CD4-positive, alpha-beta T cell treated with Interleukin-17A for 4 hours (primary cell): ENCODE data around the gene PIK3R3.

Source experiments
- DNase-seq: peaks from one replicate; pipeline ENCODE4 v3.0.0-alpha.2; 2020; ENCODE audit warnings: mixed read lengths

The PIK3R3 gene

DNA sequence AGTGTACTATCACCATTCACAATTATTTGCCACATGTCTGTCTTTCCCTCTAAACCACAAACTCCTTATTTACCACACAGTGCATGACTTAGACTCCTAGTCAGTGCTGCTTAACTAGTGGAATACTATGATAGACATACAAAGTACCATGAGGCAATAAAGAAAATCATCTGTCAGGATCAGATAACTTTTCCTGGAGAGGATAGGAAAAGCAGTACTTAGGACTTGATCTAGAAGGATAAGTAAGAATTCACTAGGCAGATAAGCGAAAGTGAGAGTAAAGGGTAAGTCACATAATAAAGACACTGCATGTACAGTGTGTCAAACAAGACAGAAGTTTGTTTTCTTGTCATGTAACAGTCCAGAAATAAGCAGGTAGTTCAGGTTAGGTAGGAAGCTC is 21.3 kb upstream of the PIK3R3 start:
- no peak for DNase-seq

GRCh38 chr1:46153228-46153627 is 20.8 kb upstream of the PIK3R3 start:
- no peak for DNase-seq

- no peak for DNase-seq
Observed at GRCh38 chr1:46152016-46152415, 19.6 kb upstream of the PIK3R3 start.

DNA sequence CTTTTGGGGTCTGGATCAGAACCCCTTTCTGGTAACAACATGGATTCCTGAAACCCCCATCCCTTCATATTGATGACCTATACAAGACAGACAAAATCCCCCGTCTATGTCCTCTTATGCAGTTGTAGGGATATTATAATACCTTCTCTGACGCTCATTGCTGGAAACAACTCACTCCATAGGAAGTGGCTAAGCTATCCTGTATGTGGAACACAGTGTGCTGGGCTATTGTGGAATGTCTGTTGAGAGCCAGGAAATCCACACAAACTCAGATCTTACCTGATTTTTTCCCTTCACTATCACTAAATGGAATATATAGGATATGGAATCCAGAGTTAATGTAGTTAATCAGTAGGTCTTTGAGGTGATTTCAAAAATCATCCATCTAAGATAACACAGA is 17.7 kb upstream of the PIK3R3 start:
- no peak for DNase-seq

DNA sequence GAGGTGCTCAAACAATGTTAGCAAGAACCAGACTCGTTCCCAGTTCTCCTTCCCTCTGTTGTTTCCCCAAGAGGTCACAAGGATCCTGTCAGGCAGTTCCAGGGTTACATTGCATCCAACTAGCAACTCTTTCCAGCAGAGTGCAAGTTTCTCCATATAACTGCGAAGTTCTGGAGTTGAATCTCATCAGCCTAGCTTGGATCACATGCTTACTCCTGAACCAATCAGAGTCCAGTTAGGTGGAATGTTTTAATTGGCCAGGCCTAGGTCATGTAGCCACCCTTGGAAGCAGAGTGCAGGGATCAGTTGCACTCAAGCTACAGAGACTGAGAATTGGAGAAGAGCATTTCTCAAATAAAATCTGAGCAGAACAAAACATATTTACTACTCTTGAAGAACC is 15.9 kb upstream of the PIK3R3 start:
- DNase-seq = no peak

- no peak for DNase-seq
Observed at GRCh38 chr1:46137916-46138315, 5.5 kb upstream of the PIK3R3 start.

- DNase-seq = no peak
Observed at GRCh38 chr1:46136711-46137110, 4.3 kb upstream of the PIK3R3 start.

- DNase-seq = no peak
Observed at GRCh38 chr1:46134660-46135331, 2.4 kb upstream of the PIK3R3 start.

GRCh38 chr1:46133781-46134350 is 1.4 kb upstream of the PIK3R3 start:
- no peak for DNase-seq

DNA sequence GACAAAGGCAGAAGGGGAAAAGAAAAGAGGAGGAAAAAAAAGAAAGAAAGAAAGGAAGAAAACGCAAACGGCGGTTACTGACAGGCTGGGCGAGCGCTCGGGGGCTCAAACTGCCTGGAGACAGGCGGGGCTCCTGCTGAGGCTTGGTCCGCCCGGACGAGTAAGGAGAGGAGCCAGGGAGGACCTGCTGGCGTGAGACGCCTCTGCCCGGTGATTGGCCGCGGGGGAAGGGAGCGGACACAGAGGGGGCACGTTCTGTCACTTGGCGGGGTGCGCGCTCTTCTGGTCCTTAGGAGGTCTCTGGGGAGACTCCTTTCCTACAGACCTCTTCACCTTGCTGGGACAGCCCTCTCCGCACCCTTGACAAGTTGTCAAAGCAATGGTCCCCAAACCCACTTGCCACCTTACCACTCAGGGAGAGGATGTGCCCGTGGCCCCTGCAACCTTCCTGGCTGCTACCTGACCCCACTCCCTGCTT is 791 bp upstream of the PIK3R3 start:
- no peak for DNase-seq

DNA sequence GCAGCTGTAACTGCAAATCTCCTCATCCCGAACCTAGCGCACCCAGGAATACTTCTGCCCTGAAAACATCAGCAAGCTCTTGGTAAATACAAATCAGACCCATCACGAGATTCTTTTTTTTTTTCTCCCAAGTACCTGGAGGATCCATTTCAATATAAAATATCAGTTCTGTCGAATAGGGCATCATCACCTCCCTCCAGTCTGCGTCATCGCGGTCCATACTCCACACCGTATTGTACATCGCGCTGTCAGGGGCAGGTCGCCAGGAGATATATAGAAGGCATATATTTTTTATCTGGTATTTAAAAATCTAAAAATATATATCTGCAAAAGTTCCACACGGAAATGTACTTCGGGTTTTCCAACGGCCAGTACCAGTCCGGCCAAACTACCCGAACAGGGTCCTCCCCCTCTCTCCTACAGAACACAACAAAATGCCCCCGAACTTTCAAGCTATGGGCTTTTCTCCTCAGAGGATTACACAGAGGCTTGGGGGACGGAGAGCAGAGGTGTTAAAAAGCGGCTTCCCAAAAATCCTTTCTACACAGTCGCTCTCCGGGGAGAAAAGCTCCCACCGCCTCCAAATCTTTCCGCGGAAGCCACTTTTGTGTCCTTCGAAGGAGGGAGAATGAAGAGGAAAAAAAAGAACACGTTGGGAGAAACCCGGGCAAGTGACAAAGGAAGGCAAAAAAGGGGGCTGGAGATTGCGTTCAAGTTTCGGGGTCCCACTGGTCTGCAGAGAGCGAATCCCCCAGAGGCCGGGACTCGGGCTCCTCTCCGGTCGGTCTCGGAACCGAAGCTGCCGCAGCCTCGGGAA is 509 bp downstream of the PIK3R3 start:
- DNase-seq = peak; percentile 36

DNA sequence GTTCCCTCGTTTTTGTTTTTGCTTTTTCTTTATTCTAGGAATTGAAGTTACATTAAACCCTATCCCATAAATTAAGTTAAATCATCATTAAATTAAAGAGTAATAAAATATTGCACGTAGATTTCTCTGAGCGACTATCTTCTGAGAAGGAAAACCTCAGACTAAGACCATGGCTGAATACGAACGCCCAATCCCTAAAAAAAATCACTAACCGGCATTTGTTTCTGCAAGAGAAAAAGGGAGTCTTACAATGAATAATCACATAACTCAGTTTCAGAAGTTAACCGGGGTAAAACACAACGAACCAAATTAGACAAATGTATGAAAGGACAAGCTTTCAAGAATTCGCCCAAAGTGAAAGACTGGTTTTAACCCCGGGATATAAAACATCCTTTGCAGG is 1.3 kb downstream of the PIK3R3 start:
- DNase-seq = no peak

DNA sequence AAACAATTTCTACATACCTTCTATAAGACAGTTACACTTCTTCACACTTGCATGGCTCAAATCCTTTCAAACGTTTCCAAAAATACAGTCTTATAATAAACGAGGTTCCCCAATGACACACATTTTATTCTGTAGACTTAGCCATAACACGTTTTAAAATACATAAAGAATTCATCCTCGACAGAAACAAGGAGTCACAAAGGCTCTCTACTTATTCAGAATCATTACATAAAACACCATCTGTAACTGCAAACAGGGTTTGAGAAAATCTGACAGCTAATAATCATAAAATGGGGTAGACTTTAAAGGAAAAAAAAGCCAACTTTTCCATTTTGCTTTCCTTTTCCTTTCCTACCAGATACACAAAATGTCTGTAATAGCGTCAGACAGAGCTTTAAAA is 1.8 kb downstream of the PIK3R3 start:
- DNase-seq = no peak

- DNase-seq = no peak
Observed at GRCh38 chr1:46130121-46130520, 2.3 kb downstream of the PIK3R3 start.

DNA sequence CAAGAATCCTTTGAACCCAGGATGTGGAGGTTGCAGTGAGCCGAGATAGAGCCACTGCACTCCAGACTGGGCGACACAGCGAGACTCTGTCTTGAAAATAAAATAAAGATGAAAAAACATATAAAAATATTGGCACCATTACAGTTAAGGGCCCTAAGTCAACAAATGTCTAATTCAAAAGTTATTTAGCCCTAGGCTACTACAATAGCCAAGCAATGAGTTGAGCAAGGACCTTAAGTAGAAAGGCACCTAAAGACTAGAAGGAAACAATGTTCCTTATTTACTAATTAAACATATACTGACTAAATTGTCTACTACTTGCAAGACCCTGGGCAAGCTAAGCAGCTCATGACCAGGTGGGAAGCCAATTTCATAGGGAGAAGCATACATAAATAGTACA is 4.1 kb downstream of the PIK3R3 start:
- no peak for DNase-seq

DNA sequence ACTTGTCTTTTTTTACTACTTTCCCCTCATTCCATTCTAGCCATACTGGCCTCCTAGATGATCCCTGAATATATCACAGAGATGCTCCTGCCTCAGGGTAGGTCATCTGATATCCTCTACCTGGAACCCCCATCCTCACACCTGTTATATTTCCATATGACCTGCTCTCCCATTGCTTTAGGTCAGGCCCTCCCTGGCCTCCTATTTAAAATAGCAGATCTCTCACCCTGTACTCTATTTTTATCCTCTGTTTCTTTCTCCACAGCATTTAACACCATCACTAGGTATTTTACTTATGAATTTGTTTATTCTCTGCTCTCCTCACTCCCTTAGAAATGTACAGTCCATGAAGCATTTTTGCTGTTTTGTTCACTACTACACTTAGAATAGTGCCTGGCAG is 13.6 kb downstream of the PIK3R3 start:
- no peak for DNase-seq

GRCh38 chr1:46117810-46118494 is 14.5 kb downstream of the PIK3R3 start:
- no peak for DNase-seq

DNA sequence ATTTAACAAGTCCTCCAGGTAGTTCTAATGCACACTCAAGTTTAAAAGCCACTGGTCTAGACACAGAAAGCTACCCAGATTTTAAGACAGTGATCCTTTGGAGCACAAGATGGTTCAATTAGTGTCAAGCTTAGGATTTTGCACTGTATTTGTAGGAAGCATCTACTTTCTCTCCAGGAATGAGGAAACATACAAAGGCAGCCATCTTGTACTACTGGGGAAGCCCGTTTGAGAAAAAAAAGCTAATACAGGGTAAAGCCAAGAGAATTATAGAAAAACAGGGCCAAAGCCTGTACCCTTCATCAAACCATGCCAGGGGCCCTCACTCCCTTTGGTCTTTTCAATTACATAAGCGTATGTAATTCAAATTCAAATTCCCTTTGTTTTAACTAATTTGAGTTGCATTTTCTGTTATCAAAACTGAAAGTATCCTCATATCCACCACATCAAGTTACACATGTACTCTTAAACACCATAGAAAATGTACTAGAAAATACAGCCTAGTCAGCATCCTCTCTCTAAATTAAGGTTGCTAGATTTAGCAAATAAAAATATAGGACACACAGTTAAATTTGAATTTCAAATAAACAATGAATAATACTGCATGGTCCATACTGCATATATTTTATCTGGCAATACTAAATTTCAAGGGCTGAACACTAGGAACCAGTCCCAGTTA is 17.4 kb downstream of the PIK3R3 start:
- DNase-seq = no peak

DNA sequence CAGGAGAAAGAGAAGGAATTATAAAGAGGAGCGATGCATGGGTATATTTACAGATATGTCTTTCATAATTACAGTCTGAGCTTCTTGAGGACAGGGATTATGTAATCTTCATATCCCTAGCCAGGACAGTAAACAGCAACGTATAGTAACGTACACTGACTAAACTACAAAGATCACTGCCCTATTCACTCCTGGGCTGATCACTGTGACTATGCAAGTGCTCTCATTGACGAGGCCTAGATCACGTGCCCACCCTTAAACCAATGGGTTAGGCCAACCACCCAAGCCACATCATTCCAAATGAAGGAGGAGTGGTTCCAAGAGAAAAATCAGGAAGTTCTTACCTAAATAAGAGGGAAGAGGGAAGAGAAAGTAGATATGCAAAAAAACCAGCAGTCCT is 18.5 kb downstream of the PIK3R3 start:
- no peak for DNase-seq

DNA sequence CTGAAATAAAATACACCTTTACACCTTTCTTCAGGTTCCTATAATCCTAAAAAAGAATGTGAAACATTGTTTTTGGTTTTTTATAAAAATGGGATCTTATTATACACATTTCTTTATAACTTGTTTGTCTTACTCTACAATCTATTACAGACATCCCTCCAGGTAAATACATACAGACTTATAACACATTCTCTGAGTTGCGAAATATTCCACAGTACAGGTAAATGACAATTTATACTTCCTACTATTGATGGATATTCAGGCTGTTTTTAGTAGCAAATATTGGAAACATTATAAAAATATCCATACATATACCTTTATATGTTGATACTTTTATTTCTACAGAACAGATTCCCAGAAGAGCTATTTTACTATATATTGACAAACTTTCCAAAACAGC is 20.3 kb downstream of the PIK3R3 start:
- DNase-seq = no peak

DNA sequence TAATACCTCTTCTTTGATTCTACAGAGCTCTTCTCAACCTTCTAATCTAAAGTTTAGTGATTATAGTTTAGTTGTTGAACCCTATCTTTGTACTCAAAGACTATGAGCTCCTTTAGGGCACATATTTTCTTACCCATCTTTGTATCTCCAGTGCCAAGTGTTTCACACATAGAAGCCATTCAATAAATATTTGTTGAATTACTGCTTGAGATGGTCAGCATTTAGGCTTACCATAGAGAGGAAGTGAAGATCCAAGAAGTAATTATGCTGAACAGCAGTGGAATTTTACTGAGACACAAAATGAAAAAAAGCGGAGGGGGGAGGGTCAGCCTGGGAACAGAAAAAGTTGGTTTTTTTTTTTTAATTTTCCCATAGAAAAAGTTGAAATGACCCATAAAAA is 21.9 kb downstream of the PIK3R3 start:
- DNase-seq = no peak

DNA sequence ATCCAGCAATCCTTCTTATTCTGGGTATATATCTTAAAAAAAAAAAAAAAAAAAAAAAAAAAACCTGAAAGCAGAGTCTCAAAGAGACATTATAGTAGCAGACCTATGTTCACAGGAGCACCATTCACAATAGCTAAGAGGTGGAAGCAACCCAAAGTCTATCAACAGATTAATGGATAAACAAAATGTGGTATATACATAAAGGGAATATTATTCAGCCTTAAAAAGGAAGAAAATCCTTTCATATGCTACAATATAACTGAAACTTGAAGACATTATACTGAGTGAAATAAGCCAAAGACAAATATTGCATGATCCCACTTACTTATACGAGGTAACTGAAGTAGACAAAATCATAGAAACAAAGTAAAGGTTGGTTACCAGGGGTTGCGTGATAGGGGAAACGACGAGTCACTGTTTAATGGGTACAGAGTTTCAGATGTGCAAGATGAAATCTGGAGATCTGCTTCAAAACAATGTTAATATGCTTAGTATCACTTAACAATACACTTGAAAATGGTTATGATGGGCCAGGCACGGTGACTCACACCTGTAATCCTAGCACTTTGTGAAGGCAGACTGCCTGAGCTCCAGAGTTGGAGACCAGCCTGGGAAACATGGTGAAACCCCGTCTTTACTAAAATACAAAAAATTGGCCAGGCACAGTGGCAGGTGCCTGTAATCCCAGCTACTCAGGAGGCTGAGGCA is 29.5 kb downstream of the PIK3R3 start:
- no peak for DNase-seq
